Gastrocnemius medialis (tissue), 4 donors: ENCODE measurements around the gene GMCL1.

Experiments
- CTCF ChIP-seq, 5 experiments: fragments of 450-650 bp in 3 of 5; fragments of 200-600 bp in 2 of 5; sonication (generic) in 2 of 5; IDR thresholded peaks in 4 of 5; conservative IDR thresholded peaks in 1 of 5; 1 replicate in 4 of 5; 2 replicates in 1 of 5; pipeline ENCODE4 v1.5.1; 2016 to 2019; ENCODE audit warnings: antibody characterized with exemption in 5 of 5, mild to moderate bottlenecking in 3 of 5, moderate library complexity in 3 of 5
- POLR2A ChIP-seq, 2 donors: fragments of 450-650 bp; IDR thresholded peaks; one replicate each; pipeline ENCODE4 v1.6.1; 2017; ENCODE audit warnings: antibody characterized with exemption in 2 of 2, mild to moderate bottlenecking in 2 of 2, moderate library complexity in 2 of 2

- TF ChIP-seq CTCF (IDR thresholded peaks at IDR 0.05 in 4 of 5, conservative IDR thresholded peaks at IDR 0.05 in 1 of 5) = no peak
- TF ChIP-seq POLR2A (IDR thresholded peaks at IDR 0.05) = no peak
These were observed 33.8 kb downstream of the GMCL1 start for GRCh38 chr2:69863298-69863697.
